HG03139 (cell line): ENCODE results near the gene MAPK11.

Source experiments
- ATAC-seq: cut with Tn5 transposase; IDR thresholded peaks from one replicate; pipeline ENCODE4 v1.9.1; 2021; ENCODE audit not compliant: unreplicated experiment

The MAPK11 gene

DNA sequence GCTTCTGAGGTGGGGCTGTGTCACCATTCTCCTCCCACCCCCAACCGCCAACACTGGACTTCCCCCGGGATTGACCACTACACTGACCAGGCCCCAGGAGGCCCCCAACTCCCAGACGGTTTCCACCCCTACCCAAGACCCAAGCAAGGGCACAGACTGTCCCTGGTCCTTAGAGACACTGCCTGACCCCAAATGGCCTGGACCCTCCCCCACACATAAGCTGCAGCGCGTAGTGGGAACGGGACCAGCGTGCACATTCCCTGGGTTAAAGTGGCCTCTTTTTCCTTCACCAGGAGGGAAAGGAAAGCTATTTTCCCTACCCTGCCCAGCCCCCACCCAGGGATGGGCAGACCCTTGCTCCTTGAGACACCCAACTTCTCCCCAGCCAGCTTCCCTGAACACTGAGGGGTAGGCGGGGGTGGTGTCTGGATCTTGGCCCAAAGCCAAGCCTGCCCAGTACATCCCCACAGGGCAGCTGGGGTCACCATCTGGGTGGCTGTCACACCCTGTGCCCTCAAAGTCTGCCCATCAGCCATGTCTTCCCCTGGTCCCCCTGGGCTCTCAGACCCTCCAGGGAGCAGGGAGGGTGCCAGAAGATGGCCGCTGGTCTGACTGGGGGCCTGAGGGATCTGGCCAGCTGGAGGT, 7.1 kb downstream of the MAPK11 start:
- ATAC-seq = no peak

DNA sequence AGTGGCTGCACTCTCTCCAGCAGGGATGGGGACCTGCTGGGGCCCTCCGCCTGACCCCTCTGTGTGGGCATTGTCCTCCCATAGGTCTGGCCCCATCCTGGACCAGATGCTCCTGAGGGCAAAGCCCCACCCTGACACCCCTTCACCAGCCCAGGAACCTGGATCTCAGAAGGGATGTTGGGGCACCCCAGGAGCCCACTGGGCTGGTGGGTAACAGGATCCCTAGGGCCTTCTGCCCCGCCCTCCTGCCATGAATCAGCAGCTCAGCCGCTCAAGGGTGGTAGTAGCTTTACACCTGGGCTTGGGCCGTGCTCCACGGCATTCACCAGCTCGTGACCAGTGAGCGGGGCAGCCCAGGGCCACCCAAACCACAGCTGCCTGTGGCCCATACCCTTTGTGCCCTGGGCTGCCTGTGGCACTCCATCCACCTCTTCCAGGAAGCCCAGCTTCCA, 7.7 kb downstream of the MAPK11 start:
- no peak for ATAC-seq

DNA sequence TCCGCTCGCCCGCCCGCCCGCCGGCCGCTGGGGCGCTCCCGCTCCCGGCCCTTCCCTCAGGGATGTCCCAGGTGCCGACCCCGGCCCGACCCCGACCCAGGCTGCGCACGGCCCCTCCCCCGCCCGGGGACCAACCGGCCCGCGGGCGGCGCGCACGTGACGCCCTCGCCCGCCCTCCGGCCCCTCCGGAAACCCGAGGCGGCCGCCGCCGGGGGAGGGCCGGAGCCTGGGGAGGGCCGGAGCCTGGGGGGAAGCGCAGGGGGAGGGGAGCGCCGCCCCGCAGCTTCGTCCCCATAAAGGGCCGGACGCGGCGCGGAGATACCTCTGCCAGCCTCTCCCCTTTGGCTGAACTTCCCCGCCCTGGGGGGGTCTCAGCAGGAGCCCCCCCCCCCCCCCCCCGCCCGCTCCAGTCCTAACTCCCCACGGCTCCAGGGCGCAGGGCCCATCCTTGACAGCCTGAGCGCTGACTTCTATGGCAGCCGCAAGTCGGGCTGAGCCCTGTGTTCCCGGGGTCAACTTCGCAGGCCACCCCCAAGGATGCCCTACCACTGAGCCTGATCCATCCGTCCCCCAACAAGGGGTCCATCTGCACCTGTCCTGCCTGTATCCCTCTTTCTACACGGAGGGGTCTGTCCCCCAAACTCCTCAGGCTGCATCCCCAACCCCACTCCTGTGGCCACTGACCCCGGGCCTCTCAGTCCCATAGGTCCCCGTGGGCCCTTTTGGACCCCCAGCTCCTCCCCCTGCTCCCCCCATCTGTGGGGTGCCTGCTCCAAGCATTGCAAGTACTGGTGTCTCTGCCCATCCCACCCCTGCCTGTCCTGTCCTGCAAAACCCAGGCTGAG, 8.3 kb downstream of the MAPK11 start, which contains the start of gene MAPK12:
MAPK12 (minus strand) TSS at position 69 of the 845 bp plus-strand sequence. CDS start 174 bp downstream, outside the sequence.
- ATAC-seq = no peak

DNA sequence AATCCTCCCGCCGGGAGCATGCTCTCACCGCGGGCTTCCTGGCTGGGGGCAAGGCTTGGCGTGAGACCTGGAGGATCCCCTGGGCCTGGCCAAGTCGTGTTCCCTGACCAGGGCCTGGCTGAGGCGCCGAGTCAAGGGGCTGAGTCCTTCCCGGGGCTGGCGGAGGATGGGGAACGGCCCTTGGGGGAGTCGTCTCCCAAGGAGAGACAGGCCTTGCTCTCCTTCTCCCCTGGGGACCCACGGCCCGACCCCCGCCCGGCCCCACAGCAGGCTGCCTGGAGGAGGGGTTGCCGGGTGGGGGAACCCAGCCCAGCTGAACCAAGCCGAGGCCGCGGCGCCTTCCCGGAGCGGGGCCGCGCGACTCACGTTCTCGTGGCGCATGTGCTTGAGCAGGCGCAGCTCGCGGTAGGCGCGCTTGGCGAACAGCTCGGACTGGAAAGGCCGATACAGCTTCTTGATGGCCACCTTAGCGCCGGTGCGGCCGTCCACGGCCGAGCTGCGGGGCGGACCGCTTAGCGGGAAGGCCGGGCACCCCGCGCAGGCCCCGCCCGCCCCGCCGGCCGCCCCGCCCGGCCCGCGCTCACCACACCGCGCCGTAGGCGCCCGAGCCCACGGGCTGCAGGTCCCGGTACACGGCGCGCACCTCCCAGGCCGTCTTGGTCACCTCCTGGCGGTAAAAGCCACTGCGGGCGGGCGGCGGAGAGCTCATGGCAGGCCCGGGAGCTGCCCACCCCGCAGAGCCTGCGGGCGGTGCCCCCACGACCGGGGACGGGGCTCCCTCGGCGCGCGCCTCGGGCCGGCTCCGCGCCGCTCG, 9.2 kb downstream of the MAPK11 start:
- no peak for ATAC-seq

DNA sequence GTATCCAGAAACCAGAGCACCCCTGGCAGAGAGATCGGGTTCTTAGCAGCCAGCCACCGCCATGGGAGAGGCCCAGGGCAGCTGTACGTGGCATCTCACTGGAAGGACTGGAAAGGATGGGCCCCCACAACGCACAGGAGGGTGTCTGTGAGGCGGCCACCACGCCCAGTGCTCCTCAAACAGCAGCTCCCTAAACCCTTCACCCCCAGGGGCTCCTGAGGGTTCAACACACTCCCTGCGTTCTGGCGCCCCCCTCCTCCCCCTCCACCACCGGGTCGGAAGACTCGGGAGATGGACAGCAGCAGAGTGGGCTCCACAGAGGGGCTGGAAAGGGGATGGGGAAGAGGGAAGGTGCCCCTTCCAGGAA, 9.8 kb downstream of the MAPK11 start:
- no peak for ATAC-seq

DNA sequence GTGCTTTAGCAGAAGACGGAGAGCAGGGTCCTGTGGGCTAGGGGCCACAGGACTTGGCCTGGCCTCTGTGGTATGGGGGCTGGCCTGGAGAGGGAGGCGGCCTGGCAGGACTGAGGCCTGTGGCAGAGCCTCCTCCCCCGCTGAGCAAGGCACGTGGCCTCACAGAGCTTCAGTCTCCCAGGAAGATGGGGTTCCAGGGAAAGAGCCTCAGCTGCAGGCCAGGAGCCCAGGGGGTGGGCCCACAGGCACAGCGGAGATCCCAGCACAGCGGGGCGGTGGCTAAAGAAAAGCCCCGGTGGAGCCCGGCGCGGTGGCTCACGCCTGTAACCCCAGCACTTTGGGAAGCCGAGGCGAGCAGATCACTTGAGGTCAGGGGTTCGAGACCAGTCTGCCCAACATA, 10.9 kb downstream of the MAPK11 start:
- ATAC-seq = no peak

DNA sequence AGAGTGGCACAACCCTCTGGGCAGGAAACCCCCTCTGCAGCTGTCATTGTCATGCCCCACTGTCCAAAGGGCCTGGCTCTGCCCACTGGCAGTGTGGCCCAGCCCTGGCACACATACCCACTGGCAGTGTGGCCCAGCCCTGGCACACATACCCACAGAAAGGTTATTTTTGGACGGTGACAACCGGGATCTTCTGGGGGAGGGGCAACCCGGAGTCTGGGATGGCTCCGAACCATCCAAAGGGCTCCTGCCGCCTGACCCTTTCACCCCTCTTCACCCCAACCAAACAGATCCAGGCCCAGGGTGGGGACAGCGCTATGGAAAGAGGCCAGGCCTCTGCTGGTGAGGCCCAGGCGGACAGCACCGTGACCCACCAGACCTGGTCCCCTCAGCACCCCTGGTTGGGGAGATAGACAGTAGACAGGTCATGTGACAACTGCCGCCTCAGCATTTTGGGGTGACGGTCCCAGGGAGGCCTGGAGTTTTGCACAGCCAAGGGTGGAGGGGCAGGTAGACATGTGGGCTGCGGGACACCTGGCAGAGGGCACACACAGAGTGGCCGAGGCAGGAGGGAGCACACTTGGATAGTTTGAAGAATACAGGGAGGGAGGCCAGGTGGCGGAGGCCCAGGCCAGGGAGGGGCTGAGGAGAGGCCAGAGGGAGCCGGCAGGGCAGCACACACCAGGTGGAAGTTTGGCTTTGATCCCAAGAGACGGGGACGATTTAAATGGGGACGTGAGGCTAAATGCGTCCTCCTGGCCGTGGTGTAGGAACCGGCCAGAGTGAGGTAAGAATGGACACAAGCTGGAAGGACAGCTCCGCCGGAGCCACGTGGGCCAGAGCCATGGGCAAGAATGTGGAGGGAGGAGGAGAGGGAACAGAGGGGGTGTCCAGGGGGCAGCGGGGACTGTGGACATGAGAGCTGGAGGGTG, 11.6 kb downstream of the MAPK11 start:
- ATAC-seq = no peak

DNA sequence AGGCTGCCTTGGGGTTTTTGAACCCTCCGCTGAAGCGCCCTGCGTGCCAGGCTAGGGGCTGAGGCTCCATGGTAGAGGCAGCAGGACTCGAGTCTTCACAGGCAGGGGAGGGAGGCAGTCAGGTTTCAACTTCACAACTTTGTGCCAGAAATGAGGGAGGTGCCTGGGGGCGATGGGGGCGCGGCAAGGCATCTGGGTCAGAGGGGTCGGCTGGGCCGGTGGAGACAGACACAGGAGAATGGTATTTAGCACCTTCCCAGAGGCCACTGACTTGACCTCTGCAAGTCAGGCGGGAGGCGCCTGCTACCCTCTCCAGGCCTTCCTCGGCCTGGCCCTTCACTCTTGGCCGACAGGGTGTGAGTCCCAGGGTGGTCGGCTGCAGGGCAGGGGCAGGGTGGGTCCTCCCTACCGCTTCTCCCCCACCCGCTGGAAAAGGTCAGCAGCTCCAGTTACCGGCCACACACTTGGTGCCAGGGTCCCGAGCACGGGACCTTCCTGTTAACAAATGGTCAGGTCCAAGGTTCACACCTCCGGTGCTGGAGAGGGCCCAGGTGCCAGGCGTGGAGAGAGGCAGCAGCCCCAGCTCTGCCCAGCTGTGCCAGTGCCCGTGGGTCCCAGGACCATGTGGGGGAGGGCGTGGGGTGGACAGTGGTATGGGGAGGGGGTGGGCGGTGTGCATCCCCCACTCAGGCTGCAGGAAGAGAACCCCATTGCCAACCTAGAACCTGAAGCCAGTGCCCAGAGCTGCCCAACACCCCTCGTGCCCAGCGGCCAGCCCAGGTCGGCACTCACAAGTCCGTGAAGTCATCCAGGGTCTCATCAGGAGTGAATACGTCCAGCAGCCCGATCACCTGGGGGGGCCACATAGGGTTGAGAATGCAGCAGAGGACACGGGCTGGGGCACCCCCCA, 12.5 kb downstream of the MAPK11 start:
- ATAC-seq = no peak

DNA sequence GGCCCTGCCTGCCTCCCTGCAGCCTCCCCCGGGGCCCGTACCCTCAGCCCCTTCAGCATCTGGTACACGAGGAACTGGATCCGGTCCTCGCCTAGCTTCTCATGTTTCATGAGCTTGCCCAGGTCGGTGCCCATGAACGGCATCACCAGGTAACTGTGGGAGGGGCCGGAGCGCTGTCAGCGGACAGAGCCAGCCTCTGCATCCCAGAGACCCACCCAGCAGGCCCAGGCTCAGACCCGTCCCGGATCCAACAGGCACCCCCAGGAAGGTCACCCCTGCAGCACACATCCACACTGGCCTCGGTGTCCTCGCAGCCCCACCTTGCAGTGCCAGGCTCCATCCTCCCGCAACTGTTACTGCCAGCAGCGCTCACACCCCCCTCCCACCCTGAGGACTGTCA, 13.1 kb downstream of the MAPK11 start:
- no peak for ATAC-seq

DNA sequence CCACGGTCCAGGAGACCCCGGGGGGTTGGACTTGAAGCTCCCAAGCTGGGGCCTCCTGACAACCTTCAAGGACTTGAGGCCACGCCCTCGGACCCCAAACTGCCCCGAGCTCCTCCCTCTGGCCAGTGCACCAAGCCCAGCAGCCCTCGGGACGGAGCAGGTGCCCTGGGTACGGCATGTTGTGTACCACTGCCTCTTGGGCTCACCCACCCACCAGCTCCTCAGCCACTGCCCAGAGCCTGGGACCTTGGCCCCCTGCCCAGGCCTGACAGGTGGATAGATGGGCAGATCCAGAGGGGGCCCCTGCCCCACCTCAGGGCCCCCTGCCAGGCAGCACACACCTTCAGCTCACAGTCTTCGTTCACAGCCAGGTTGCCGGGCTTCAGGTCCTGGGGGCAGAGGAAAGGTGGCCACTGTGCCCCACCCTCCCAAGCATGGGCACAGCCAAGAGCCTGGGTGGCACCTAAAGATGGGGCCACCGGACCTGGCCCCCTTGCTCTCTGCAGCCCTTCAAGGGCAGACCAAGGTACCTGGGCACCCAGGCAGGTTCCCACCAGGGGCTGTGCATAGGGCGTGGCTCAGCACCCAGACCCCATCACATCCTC, 13.8 kb downstream of the MAPK11 start:
- ATAC-seq = no peak

DNA sequence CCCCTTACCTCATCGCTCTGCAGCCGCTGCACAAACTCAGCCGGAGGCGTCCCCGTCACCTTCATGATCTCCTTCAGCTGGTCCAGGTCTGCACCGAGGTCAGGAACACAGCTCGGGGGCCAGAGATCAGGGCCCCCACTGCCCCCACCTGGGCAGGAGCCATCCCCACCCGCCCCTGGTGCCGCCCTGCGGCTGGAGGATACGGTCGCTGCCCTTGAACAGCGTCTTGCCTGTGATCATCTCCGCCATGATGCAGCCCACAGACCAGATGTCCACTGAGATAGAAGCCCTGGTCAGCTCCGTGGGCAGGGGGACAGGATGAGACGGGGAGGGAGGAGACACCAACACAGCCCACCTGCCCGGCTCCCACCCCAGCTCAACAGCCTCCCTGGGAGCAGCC, 14.6 kb downstream of the MAPK11 start:
- ATAC-seq = no peak

DNA sequence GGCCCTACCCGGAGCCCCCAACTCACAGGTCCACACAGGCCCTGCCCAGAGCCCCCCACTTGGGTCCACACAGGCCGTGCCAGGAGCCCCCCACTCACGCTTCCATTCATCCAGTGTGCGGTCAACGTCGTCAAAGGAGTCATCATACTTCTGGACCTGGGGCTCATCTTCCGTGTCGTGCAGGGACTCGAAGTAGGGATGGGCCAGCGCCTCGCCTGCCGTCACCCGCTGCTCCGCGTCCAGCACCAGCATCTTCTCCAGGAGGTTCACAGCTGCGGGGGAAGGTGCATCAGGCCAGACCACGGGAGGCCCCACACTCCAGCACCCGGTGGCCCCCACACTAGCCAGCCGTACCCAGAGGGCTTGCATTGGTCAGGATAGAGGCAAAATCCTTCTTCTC, 15.1 kb downstream of the MAPK11 start:
- ATAC-seq = no peak

DNA sequence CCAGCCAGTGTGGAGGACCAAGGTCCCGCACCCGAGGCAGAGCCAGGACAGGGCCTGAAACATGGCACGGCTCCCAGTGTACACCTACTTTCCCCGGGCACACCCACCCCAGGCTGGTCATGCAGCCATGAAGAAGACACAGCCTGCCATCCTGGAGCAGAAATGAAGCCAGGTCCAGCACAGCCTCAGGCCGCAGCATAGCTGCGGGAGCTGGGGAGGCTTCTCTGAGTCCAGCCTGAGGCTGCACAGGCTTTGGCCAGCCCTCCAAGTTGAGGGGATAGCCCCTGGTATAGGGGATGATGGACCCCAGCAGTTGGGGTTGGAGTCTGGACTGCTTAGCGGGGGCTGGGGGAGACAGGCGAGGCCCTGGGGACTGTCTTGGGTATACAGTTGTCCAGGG, 16.2 kb downstream of the MAPK11 start:
- ATAC-seq = no peak

DNA sequence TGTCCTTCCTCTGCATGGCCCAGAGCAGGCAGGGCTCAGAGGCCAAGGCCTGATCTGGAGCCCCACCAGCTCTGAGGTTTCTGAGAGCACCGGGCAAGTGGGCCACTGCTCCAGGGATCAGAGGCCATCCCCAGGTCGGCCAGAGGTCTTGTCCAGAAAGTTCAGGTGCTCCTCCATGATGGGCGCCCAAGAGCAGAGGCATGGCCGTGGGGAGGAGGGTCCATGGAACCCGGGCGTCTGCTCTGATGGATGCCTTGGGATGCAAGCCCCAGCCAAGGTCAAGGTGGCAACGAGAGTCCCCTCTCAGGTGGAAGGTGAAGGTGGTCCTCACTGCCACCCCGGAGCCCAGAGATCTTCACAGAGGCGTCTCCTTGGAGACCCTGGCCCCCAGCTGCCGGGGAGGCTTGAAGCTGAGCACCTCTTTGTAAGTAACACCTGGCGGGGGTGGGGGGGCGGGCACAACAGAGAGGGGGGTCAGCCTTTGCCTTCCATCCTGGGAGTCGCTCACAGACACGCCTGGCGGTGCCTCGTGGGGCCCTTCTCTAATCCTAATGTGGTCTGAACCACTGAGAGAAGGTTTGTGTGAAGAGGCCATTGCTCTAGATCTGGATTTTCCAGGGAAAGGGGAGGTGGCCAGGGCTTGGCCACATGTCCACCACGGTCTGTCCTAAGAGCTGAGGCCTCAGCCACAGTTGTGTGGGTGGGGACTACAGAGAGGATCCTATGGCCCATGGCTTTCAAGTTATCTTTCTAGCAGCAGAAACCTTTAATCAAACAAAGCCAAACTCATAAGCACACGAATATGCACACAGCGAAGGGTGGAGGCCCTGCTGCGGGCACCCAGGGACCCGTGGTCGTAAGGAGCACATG, 16.9 kb downstream of the MAPK11 start:
- no peak for ATAC-seq

DNA sequence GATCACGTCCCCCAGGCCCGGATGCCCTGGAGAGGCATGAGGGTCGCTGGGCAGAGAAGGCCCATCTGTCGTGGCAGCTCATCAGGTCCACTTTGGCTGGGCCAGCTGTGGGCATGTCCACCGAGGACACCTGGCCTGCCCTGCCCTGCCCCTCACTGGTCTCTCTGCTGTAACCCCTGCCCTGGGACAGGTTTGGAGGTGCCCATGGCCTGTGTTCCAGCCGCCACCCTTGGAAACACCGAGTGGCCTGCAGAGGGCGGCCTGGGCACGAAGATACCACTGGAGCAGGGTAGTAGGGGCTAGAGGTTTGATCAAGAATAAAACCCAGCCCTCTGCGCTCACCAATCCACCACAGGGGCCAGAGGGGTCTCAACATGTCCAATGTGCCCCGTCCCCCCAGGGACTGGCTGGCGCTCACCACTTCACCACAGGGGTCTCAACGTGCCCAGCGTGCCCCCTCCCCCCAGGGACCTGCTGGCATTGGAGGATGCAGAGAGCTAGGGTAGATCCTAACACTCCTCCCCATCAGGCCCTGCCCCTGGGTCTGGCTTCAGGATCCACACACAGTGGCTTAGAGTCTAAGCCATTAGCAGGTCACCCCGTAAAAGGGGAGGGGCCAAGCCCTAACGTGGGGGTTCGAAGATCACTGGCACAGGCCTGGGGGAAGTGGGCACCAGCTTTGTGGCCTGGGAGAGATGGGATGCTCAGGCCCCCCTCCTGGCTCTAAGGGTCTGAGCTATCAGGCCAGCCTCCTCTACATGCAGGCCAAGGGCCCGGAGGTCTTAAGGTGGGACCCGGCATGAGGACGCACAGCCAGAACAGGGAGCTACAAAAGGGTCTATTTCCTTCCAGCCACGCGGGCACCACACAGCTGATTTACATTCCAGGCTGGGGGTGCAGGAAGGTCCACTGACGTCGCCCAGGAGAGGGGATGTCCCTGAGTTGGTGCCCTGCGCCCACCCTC, 17.8 kb downstream of the MAPK11 start:
- no peak for ATAC-seq

DNA sequence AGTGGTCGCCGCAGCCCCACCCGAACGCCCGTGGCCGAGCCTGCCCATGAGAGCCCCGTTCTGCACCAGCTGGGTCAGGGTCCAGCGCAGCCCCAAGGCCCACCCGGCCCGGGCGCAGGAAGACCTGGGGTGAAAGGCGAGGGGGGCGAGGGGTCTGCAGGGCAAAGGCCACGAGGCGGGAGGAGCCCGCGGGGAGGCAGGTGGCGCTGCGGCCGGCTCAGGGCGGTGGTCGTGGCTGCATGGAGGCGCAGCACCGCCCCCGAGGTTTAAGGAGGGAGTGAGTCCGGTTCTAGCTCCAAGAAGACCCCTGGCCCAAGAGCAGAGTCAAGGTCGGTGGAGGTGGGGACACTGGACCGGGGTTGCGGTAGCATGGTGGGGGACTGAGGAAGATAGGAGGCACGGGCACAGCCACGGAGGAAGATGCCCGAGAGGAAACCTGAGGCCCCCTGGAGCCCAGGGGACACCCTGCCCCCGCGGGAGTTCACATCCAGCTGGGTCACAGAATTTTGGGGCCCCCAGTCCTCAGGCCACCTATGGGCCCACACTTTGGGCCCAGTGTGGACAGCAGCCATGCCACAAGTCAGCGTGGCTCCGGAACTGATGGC, 18.6 kb downstream of the MAPK11 start:
- ATAC-seq = no peak
